Lower leg skin (tissue), 4 donors: ENCODE data around the gene ARHGAP45. TPM values are rescaled to one million over a fixed set of nuclear protein-coding genes. Genes with fewer than 3 reads are reported as not detected.

ENCODE experiments used
- DNase-seq, 2 donors: peaks; one replicate each; pipeline ENCODE4 v3.0.0-alpha.2; 2019; ENCODE audit warnings: low spot score in 2 of 2
- H3K4me3 ChIP-seq: fragments of 200-600 bp; sonication (generic); 2 replicates; pipeline ENCODE4 v1.5.1; 2017; ENCODE audit warnings: mild to moderate bottlenecking, low read depth; ENCODE audit not compliant: poor library complexity, severe bottlenecking
- POLR2A ChIP-seq, 2 donors: fragments of 450-650 bp; IDR thresholded peaks; one replicate each; pipeline ENCODE4 v1.6.1; 2016 to 2017; ENCODE audit warnings: antibody characterized with exemption in 2 of 2, mild to moderate bottlenecking in 1 of 2, moderate library complexity in 1 of 2
- WGBS, 2 donors: methylation state at CpG; one replicate each; pipeline ENCODE4 v1.1.5; 2018; 5-methylcytosine and 5-hydroxymethylcytosine counted together
- intact Hi-C: fragments of 100-400 bp; cut with DNase I; formaldehyde crosslinking; loops from one replicate; pipeline ENCODE4 v1.15.0; 2023; ENCODE audit warnings: low total_unique reads
- total RNA-seq, 4 donors: library from RNA; depleted of rRNA; stranded (reverse); fragments of >200 nt; gene quantifications; one replicate each; pipeline ENCODE4 v1.1.0, GENCODE V29; 2016
- TF ChIP-seq, protein P1 (sequence below), 3 donors: fragments of 450-650 bp; IDR thresholded peaks; one replicate each; pipeline ENCODE4 v1.5.1; 2016; ENCODE audit warnings: antibody characterized with exemption in 3 of 3, mild to moderate bottlenecking in 3 of 3, moderate library complexity in 2 of 3

Gene ARHGAP45
- total RNA-seq, 4 donors from 2014 or later = 12.4 to 36.0 (median 14.4) TPM

DNA sequence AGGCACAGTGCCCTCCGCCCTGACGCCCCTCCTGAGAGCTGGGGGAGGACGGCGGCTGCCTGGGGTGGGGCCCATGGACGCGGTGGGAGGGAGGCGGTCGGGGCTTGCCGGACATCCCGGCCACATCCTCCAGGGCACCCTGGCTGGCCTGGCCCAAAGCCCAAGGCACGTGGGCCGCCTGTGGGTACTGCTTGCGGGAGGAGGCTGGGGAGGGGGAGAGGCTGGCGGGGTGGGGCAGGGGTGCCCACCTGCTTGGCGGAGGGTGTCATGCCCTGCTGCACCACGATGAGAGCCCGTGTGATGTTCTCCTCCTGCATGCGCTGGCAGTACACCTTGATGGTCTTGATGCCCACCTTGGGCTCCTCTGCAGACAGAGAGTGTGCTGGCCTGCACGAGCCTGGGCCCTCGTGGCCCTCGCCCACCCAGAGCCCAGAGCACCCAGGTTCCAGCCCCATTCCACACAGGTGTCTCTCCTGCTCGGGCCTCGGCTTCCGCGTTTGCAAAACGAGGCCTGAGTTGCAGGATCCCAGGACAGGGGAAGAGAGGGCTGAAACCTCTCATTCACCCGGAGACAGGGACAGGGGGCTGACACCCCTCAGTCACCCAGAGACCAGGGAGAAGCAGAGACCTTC, 24.7 kb downstream of the ARHGAP45 start:
- no peak overlapping the region for H3K4me3 ChIP-seq
- intact Hi-C loops = no loop called here
- TF ChIP-seq POLR2A (IDR thresholded peaks at IDR 0.05) = no peak
- TF ChIP-seq, protein P1, sequence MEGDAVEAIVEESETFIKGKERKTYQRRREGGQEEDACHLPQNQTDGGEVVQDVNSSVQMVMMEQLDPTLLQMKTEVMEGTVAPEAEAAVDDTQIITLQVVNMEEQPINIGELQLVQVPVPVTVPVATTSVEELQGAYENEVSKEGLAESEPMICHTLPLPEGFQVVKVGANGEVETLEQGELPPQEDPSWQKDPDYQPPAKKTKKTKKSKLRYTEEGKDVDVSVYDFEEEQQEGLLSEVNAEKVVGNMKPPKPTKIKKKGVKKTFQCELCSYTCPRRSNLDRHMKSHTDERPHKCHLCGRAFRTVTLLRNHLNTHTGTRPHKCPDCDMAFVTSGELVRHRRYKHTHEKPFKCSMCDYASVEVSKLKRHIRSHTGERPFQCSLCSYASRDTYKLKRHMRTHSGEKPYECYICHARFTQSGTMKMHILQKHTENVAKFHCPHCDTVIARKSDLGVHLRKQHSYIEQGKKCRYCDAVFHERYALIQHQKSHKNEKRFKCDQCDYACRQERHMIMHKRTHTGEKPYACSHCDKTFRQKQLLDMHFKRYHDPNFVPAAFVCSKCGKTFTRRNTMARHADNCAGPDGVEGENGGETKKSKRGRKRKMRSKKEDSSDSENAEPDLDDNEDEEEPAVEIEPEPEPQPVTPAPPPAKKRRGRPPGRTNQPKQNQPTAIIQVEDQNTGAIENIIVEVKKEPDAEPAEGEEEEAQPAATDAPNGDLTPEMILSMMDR (IDR thresholded peaks at IDR 0.05) = no peak
- no peak for DNase-seq
- WGBS, 2 donors = 85 to 89% methylated on average over 21 to 23 of the region's 27 CpGs

DNA sequence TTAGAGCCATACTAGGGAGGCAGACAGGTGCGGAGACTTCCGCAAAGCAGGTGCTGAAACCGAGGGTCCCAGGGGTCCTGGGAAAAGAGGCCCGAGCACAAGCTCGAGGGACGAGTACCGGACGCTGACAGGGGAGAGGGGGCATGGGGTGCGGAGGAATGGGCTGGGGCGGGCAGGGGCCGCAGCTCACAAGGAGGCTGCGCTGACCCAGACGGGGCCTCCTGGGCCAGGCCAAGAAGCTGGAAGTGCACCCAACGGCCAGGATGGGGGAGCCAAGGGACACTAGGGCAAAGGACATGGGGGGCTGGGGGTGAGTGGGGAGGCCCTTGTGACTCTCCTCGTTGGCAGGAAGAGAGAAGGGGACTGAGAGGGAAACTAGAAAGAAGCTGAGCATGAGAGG, 26.4 kb downstream of the ARHGAP45 start:
- intact Hi-C loops = no loop called here
- DNase-seq = no peak
- no peak for TF ChIP-seq POLR2A (IDR thresholded peaks at IDR 0.05)
- TF ChIP-seq, protein P1 (IDR thresholded peaks at IDR 0.05) = no peak
- WGBS, 2 donors = 86% methylated on average over 15 of the region's 15 CpGs
- H3K4me3 ChIP-seq = no peak overlapping the region

DNA sequence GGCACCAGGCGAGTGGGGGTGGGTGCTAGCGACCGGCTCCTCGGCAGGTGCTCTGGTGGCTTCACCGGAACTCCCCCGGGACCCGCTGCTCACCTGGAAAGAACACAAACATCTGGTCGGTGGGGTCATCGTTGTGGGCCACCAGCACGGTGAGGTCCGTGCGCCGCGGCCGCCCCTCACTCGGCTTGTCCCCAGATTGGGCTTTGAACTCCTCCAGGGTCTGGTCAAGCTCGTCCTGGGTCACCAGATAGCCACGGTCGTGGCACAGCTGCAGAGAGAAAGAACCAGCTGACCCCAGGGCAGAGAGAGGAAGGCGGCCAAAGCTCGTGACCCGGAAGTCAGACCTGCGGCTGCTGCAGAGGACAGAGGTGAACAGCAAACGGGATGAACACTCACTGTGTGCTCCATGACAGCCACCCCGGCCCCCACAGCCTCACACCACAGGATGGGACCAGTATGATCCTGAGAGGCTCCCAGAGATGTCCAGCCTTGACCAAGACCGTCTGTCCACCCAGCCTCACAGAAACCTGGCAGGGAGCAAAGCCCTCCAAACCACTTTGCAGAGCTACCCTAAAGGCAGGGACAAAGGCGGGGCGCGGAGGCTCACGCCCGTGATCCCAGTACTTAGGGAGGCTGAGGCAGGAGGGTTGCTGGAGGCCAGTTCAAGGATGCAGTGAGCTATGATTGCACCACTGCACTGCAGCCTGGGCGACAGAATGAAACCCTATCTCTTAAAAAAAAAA, 27.0 kb downstream of the ARHGAP45 start:
- DNase-seq = no peak
- intact Hi-C loops = no loop called here
- peak overlapping the region; percentile 87 for H3K4me3 ChIP-seq
- TF ChIP-seq, protein P1 (IDR thresholded peaks at IDR 0.05) = no peak
- TF ChIP-seq POLR2A (IDR thresholded peaks at IDR 0.05) = no peak
- 62 to 66% methylated on average over 32 of the region's 32 CpGs for WGBS, 2 donors

DNA sequence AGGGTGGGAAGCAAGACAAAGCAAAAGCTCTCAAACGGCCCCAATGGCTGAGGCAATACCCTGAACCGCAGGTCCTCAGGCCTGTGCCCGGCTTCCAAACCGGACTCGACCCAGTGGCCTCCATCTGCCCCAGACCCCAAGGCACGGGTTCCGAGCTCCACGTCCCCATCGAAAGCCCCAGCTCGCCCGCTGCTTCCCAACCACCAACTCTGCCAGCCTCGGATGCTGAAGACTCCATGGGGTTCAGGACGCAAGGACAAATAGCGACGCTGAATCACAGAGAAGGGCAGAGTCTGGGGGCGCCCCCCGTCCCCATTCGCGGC, 27.6 kb downstream of the ARHGAP45 start:
- peak overlapping the region; percentile 87 for H3K4me3 ChIP-seq
- TF ChIP-seq, protein P1 (IDR thresholded peaks at IDR 0.05) = no peak
- TF ChIP-seq POLR2A (IDR thresholded peaks at IDR 0.05) = no peak
- no peak for DNase-seq
- intact Hi-C loops = no loop called here
- WGBS, 2 donors = 1 to 2% methylated on average over 16 to 18 of the region's 19 CpGs

DNA sequence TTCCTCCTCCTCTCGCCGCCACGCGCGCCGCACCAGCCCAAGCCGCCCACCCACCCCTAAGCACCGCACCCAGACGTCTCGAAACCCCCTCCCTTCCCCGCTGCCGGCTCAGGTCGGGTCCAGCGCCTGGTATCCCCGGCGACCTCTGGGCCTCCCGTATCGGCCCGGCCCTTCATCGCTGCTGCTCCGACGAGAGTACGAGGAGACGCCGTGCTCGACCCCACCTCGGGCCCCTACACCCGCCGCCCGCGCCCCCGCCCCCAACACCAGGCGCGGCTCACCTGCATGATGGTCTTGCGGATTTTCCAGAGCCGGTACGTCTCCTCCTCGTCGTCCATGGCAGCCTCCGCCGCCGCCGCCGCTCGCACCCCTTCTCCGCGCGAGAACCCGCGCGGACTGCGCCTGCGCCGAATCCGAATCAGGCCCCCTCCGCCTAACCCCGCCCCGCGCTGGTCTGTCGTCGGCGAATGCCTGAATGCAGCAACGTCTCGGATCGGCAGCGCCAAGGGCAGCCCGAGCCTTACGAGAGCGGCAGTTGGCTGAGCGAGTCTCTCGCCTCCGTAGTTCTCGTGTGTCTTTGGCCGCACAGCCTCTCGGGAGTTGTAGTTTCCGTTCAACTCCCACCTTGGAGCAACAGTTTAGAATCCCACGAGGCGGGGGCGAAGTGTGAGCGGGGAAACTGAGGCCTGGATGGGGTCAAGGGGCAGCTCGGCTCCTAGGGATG, 28.2 kb downstream of the ARHGAP45 start, which contains the start of gene POLR2E:
Gene POLR2E (minus strand): TSS at position 398 of the 724 bp plus-strand sequence. CDS start 60 bp downstream, at position 338.
- TF ChIP-seq, protein P1 (IDR thresholded peaks at IDR 0.05) = no peak
- peak in 1 of 2 donors; percentile 42 for TF ChIP-seq POLR2A (IDR thresholded peaks at IDR 0.05)
- peak; percentile 97 to 100 for DNase-seq
- 0% methylated on average over 29 to 67 of the region's 81 CpGs for WGBS, 2 donors
- H3K4me3 ChIP-seq = peak within 1 kb of the TSS; percentile 87
- intact Hi-C loops = no loop called here
